Measurements from ENCODE around the gene CCDC200.
"Not testable (repeated sequence)": the region's sequence is repeated elsewhere in the genome, so short reads cannot be mapped to it uniquely, and the experiment has no call there.

DNA sequence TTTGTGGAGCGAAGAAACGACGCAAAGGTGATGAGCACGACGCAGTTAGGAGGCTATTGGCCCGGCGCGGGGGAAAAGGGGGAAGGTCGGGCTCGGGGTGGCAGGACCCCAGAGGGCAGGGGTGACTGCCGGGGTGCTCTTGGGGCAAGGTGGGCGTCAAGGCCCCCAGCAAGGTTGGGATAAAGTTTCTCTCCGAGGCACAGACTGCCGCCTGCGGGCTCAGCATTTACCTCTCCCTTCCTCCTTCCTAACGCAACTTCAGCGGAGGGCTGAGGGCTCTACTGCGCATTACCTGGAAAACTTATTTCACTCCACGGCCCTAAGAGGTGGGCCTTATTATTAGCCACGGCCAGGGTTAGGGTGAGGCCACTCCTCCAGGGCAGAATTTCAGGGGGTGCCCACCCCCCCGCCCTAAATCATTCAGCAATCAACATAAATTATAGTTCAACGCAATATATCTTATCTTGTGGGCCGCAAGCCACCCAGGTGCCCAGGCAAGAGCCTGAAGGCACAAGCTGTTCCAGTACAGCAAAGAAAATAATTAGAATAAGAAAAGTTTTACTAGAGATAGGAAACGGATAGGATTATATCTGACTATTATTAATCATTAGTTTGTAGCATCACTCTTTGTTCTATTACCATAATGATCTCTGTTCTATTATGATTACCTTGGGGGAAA lies 3.7 kb upstream of the CCDC200 start:
- TF ChIP-seq, protein P1, sequence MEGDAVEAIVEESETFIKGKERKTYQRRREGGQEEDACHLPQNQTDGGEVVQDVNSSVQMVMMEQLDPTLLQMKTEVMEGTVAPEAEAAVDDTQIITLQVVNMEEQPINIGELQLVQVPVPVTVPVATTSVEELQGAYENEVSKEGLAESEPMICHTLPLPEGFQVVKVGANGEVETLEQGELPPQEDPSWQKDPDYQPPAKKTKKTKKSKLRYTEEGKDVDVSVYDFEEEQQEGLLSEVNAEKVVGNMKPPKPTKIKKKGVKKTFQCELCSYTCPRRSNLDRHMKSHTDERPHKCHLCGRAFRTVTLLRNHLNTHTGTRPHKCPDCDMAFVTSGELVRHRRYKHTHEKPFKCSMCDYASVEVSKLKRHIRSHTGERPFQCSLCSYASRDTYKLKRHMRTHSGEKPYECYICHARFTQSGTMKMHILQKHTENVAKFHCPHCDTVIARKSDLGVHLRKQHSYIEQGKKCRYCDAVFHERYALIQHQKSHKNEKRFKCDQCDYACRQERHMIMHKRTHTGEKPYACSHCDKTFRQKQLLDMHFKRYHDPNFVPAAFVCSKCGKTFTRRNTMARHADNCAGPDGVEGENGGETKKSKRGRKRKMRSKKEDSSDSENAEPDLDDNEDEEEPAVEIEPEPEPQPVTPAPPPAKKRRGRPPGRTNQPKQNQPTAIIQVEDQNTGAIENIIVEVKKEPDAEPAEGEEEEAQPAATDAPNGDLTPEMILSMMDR (IDR thresholded peaks at IDR 0.05), result not testable (repeated sequence)
- not testable (repeated sequence) for TF ChIP-seq POLR2AphosphoS5 (IDR thresholded peaks at IDR 0.05); POLR2A (IDR thresholded peaks at IDR 0.05; ENCODE audit: low read depth)
